Adrenal gland (tissue), 5 donors: ENCODE measurements around the gene ARMS2.

Source experiments
- CTCF ChIP-seq, 6 experiments: fragments of 450-650 bp in 4 of 6; fragments of 200-600 bp in 2 of 6; sonication (generic) in 1 of 6; IDR thresholded peaks; 1 replicate in 5 of 6; 2 replicates in 1 of 6; pipeline versions ENCODE4 v1.5.1 to v1.8.0; 2016 to 2021; ENCODE audit warnings: antibody characterized with exemption in 6 of 6, mild to moderate bottlenecking in 2 of 6, moderate library complexity in 1 of 6
- POLR2A ChIP-seq, 2 donors: fragments of 450-650 bp; IDR thresholded peaks; one replicate each; pipeline ENCODE4 v1.6.1; 2017; ENCODE audit warnings: antibody characterized with exemption in 2 of 2, mild to moderate bottlenecking in 2 of 2, moderate library complexity in 1 of 2
- donor health status: DM: no; HTN: no; CAD: no.

GRCh38 chr10:122448600-122448999 lies 5.9 kb upstream of the ARMS2 start:
- no peak for TF ChIP-seq CTCF (IDR thresholded peaks at IDR 0.05)
- TF ChIP-seq POLR2A (IDR thresholded peaks at IDR 0.05): no peak
